Stimulated activated CD4-positive, alpha-beta T cell treated with anti-CD3 and anti-CD28 coated beads, Interleukin-1b, Interleukin-23, amount 100 ng/mL, for 4 hours (primary cell): ENCODE measurements around the gene POLA1.

Experiments used
- DNase-seq, 2 donors: peaks; one replicate each; pipeline ENCODE4 v3.0.0-alpha.2; 2020; ENCODE audit warnings: low read depth in 2 of 2

The POLA1 gene

GRCh38 chrX:24876530-24877287, 183.0 kb downstream of the POLA1 start:
- no peak for DNase-seq

GRCh38 chrX:24877288-24877664, 183.6 kb downstream of the POLA1 start:
- DNase-seq: no peak

- DNase-seq: no peak
Observed at GRCh38 chrX:24877854-24878650, 184.3 kb downstream of the POLA1 start.

- no peak for DNase-seq
Observed at GRCh38 chrX:24879679-24880078, 186.0 kb downstream of the POLA1 start.

- no peak for DNase-seq
Observed at GRCh38 chrX:24886916-24887315, 193.2 kb downstream of the POLA1 start.

GRCh38 chrX:24890677-24891076, 197.0 kb downstream of the POLA1 start:
- DNase-seq: no peak

GRCh38 chrX:24899391-24899790, 205.7 kb downstream of the POLA1 start:
- no peak for DNase-seq

- DNase-seq: no peak
Observed at GRCh38 chrX:24900234-24900633, 206.5 kb downstream of the POLA1 start.

GRCh38 chrX:24902806-24903205, 209.1 kb downstream of the POLA1 start:
- no peak for DNase-seq

GRCh38 chrX:24918715-24919114, 225.0 kb downstream of the POLA1 start:
- DNase-seq: no peak

- no peak for DNase-seq
Observed at GRCh38 chrX:24920769-24921168, 227.1 kb downstream of the POLA1 start.

- no peak for DNase-seq
Observed at GRCh38 chrX:24925430-24925829, 231.7 kb downstream of the POLA1 start.

GRCh38 chrX:24927372-24927771, 233.7 kb downstream of the POLA1 start:
- no peak for DNase-seq

GRCh38 chrX:24928114-24928513, 234.4 kb downstream of the POLA1 start:
- no peak for DNase-seq

- no peak for DNase-seq
Observed at GRCh38 chrX:24934279-24934678, 240.6 kb downstream of the POLA1 start.

- no peak for DNase-seq
Observed at GRCh38 chrX:24945009-24945408, 251.3 kb downstream of the POLA1 start.

- no peak for DNase-seq
Observed at GRCh38 chrX:24946369-24946768, 252.7 kb downstream of the POLA1 start.

GRCh38 chrX:24954732-24955131, 261.0 kb downstream of the POLA1 start:
- no peak for DNase-seq

- DNase-seq: no peak
Observed at GRCh38 chrX:24955372-24955930, 261.7 kb downstream of the POLA1 start.

GRCh38 chrX:24956828-24957227, 263.1 kb downstream of the POLA1 start:
- no peak for DNase-seq

- no peak for DNase-seq
Observed at GRCh38 chrX:24961809-24962208, 268.1 kb downstream of the POLA1 start.

GRCh38 chrX:24963823-24964222, 270.1 kb downstream of the POLA1 start:
- DNase-seq: no peak

GRCh38 chrX:24965372-24965771, 271.7 kb downstream of the POLA1 start:
- DNase-seq: no peak
